GM10266 (cell line): ENCODE data around the gene RPS6KB2.

Experiments used
- DNase-seq: peaks from one replicate; pipeline ENCODE4 v3.0.0; 2012; ENCODE audit errors: extremely low spot score
- CTCF ChIP-seq: IDR thresholded peaks from 2 replicates; pipeline ENCODE4 v1.5.1; 2012; ENCODE audit warnings: mild to moderate bottlenecking, low read depth; ENCODE audit not compliant: control insufficient read depth, insufficient read depth; ENCODE audit errors: missing control alignments

The RPS6KB2 gene

GRCh38 chr11:67387069-67387468, 41.2 kb upstream of the RPS6KB2 start:
- no peak for DNase-seq
- no peak for TF ChIP-seq CTCF

- TF ChIP-seq CTCF = no peak
- no peak for DNase-seq
Measured at GRCh38 chr11:67387518-67387917, 40.8 kb upstream of the RPS6KB2 start.

- no peak for DNase-seq
Measured at GRCh38 chr11:67389477-67389876, 38.8 kb upstream of the RPS6KB2 start.

GRCh38 chr11:67390947-67391303, 37.4 kb upstream of the RPS6KB2 start:
- TF ChIP-seq CTCF = no peak
- DNase-seq = no peak

More at GRCh38 chr11:67389477-67389876, 38.8 kb upstream of the RPS6KB2 start:
- peak; percentile 80 for TF ChIP-seq CTCF

- peak; percentile 98 for DNase-seq
- TF ChIP-seq CTCF = no peak
Measured at GRCh38 chr11:67391304-67392182, 36.8 kb upstream of the RPS6KB2 start, which contains the start of gene RAD9A. RAD9A (plus strand) TSS chr11:67391986; CDS start chr11:67392045, 59 bp downstream.

GRCh38 chr11:67392183-67392715, 36.0 kb upstream of the RPS6KB2 start:
- no peak for TF ChIP-seq CTCF
- DNase-seq = no peak

GRCh38 chr11:67393437-67393836, 34.9 kb upstream of the RPS6KB2 start:
- DNase-seq = no peak
- TF ChIP-seq CTCF = no peak
